ENCODE measurements around the gene MSL3B.

MSL3B gene

DNA sequence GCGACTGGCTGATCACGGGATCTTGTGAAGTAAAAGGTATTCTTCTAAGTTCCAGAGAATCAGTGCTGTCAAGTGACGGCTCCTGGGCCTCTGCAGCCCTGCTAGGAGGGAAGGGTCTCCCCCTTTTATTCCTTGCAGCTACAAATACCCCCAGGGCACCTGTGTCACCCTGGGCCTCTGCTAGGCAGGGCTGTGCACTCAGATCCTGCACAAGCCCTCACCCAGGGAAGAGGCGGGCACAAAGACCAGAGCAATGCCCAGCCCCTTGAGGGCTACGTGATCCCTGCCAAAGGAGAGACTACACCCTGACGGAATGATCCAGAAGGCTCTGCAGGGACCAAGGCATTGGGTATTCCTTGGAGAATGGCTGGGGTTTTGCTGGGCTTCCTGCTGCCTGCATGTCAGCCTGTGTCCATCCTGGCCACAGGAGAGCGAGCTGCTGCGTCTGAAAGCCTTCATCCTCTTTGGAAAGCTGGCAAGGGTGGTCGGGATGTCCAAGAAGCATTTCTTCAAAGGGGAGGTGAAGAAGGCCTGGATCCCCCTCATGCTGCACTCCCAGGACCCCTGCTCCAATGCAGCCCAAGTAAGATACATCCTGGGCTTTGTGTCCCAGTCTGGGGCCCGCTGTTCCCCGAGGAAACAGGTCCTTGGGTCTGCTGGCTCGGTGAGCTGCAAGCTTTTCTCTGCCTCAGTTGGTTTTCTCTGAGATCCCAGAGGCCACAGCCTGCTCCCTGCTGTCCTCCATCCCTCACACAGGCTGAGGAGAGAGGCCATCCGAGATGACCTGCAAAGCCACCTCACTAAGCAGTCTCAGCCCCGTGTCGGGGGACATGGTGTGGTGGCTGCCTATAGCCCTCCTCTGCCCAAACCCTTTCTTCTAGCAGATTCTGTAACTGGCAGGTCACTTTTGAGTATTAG lies 38.7 kb downstream of the MSL3B start:
- no peak for DNase-seq
- H3K27ac ChIP-seq (ENCODE audit: low read length), result no peak overlapping the region
- no peaks in the 10 kb centered on the region for H3K36me3 ChIP-seq (ENCODE audit: insufficient read depth, low read length)
- H3K79me2 ChIP-seq (ENCODE audit: low read length), result no peaks in the 10 kb centered on the region
- no peaks in the 10 kb centered on the region for H4K20me1 ChIP-seq (ENCODE audit: insufficient read depth, low read depth, low read length)
- H3K4me1 ChIP-seq (ENCODE audit: low read length), result peaks cover 74% of the 10 kb centered on the region
- no peaks in the 10 kb centered on the region for H3K9me2 ChIP-seq (replicated peaks; ENCODE audit: insufficient read depth, low read length)
- H3K4me3 ChIP-seq (ENCODE audit: low read length), result no peak overlapping the region
- H3K9ac ChIP-seq (ENCODE audit: low read length), result peak overlapping the region; percentile 3; the same call in 1 of the 2 replicates
- no peaks in the 10 kb centered on the region for H3K9me3 ChIP-seq (ENCODE audit: low read length)
- H3K27me3 ChIP-seq (ENCODE audit: low read length), result no peaks in the 10 kb centered on the region
- no peak overlapping the region for H2AFZ ChIP-seq (ENCODE audit: low read length)
- H3K4me2 ChIP-seq (ENCODE audit: low read depth, low read length, poor library complexity, severe bottlenecking), result no peak overlapping the region

DNA sequence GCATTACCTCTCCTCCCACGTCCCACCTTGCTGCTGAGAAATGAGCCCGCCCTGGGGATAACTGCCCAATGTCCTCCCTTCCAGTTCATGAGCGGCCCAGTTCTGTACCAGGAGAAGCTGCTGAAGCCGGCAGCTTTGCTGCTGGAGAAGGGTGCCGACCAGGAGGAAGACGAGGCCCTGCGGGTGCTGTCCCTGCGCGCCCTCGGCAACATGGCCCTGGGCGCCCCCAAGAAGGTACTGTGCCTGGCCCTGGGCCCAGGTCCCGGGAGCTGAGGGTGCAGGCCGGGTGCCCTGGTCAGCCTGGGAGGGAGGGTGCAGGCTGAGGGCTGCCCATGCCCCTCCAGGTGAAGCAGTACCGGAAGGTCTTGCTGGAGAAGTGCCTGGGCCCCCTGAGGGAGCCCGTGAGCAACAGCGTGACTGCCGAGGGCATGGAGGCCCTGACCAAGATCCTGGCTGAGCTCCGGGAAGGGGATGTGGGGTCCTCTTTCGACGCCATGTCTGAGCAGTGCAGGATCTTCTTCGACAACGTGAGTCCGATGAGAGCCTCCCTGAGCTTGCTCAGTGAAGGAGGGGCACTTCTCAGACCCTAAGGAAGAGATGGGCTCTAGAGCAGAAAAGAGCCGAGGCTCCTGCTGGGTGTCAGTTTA lies 39.5 kb downstream of the MSL3B start:
- Histone ChIP-seq H3K79me2 (ENCODE audit: low read length) (no peaks in the 10 kb centered on the region), H2AFZ (ENCODE audit: low read length) (no peak overlapping the region), H3K27me3 (ENCODE audit: low read length) (no peaks in the 10 kb centered on the region), H4K20me1 (ENCODE audit: insufficient read depth, low read depth, low read length) (no peaks in the 10 kb centered on the region), H3K4me1 (ENCODE audit: low read length) (peaks cover 78% of the 10 kb centered on the region), H3K9me2 (replicated peaks; ENCODE audit: insufficient read depth, low read length) (no peaks in the 10 kb centered on the region), H3K9ac (ENCODE audit: low read length) (no peak overlapping the region), H3K4me3 (ENCODE audit: low read length) (no peak overlapping the region), H3K9me3 (ENCODE audit: low read length) (no peaks in the 10 kb centered on the region), H3K4me2 (ENCODE audit: low read depth, low read length, poor library complexity, severe bottlenecking) (no peak overlapping the region), H3K36me3 (ENCODE audit: insufficient read depth, low read length) (no peaks in the 10 kb centered on the region), H3K27ac (ENCODE audit: low read length) (no peak overlapping the region)
- no peak for DNase-seq

DNA sequence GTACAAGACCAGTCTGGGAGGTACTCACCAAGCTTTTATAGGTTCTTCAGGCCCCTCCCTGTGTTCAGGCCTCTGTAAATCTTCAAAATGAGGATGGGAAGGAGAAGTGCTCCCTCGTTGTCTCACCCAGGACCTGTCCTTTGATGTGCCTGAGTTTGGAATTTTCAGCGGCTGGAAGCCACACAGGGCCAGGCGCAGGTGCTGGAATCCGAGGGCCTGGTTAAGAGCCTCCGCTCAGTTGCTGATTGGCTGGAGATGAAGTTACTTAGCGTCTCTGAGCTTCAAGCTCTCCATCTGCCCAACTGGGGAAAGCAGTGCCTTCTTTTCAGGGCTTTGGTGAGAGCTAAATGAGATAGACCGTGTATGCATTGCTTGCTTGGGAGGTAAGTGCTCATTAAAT lies 43.8 kb downstream of the MSL3B start:
- H3K36me3 ChIP-seq (ENCODE audit: insufficient read depth, low read length), result no peaks in the 10 kb centered on the region
- H3K27me3 ChIP-seq (ENCODE audit: low read length), result no peaks in the 10 kb centered on the region
- DNase-seq, result peak; percentile 71
- H2AFZ ChIP-seq (ENCODE audit: low read length), result no peak overlapping the region
- H3K9me3 ChIP-seq (ENCODE audit: low read length), result no peaks in the 10 kb centered on the region
- H3K79me2 ChIP-seq (ENCODE audit: low read length), result no peaks in the 10 kb centered on the region
- no peaks in the 10 kb centered on the region for H4K20me1 ChIP-seq (ENCODE audit: insufficient read depth, low read depth, low read length)
- H3K4me1 ChIP-seq (ENCODE audit: low read length), result peaks cover 68% of the 10 kb centered on the region
- peak overlapping the region; percentile 82 for H3K27ac ChIP-seq (ENCODE audit: low read length)
- no peaks in the 10 kb centered on the region for H3K9me2 ChIP-seq (replicated peaks; ENCODE audit: insufficient read depth, low read length)
- peak overlapping the region; percentile 25 for H3K4me3 ChIP-seq (ENCODE audit: low read length)
- peak overlapping the region; percentile 38 for H3K9ac ChIP-seq (ENCODE audit: low read length)
- peak overlapping the region; percentile 53 for H3K4me2 ChIP-seq (ENCODE audit: low read depth, low read length, poor library complexity, severe bottlenecking)

DNA sequence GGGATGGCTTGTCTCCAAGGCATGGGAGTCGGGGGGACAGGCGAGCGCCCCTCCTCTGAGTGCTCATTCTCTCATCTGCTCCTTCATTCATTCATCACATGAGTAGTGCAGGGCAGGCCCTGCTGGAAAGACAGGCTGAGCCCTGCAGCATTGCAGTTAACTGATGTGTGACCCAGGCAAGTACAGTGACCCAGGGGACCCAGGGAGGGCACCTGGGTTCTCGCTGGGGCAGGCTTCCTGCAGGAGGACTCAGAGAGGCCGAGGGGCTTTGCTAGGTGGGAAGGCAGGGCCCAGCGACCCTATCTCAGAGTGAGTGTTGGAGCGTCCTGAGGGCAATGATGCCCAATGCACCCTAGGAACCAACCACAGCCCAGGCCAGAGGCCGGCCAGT lies 44.5 kb downstream of the MSL3B start:
- no peaks in the 10 kb centered on the region for H3K79me2 ChIP-seq (ENCODE audit: low read length)
- H3K4me1 ChIP-seq (ENCODE audit: low read length), result peaks cover 62% of the 10 kb centered on the region
- H2AFZ ChIP-seq (ENCODE audit: low read length), result no peak overlapping the region
- H3K4me3 ChIP-seq (ENCODE audit: low read length), result peak overlapping the region; percentile 25
- H3K9me3 ChIP-seq (ENCODE audit: low read length), result no peaks in the 10 kb centered on the region
- DNase-seq, result peak; percentile 82
- peak overlapping the region; percentile 38 for H3K9ac ChIP-seq (ENCODE audit: low read length)
- no peaks in the 10 kb centered on the region for H3K9me2 ChIP-seq (replicated peaks; ENCODE audit: insufficient read depth, low read length)
- H4K20me1 ChIP-seq (ENCODE audit: insufficient read depth, low read depth, low read length), result no peaks in the 10 kb centered on the region
- H3K36me3 ChIP-seq (ENCODE audit: insufficient read depth, low read length), result no peaks in the 10 kb centered on the region
- H3K27me3 ChIP-seq (ENCODE audit: low read length), result no peaks in the 10 kb centered on the region
- H3K4me2 ChIP-seq (ENCODE audit: low read depth, low read length, poor library complexity, severe bottlenecking), result peak overlapping the region; percentile 53
- H3K27ac ChIP-seq (ENCODE audit: low read length), result peak overlapping the region; percentile 82

DNA sequence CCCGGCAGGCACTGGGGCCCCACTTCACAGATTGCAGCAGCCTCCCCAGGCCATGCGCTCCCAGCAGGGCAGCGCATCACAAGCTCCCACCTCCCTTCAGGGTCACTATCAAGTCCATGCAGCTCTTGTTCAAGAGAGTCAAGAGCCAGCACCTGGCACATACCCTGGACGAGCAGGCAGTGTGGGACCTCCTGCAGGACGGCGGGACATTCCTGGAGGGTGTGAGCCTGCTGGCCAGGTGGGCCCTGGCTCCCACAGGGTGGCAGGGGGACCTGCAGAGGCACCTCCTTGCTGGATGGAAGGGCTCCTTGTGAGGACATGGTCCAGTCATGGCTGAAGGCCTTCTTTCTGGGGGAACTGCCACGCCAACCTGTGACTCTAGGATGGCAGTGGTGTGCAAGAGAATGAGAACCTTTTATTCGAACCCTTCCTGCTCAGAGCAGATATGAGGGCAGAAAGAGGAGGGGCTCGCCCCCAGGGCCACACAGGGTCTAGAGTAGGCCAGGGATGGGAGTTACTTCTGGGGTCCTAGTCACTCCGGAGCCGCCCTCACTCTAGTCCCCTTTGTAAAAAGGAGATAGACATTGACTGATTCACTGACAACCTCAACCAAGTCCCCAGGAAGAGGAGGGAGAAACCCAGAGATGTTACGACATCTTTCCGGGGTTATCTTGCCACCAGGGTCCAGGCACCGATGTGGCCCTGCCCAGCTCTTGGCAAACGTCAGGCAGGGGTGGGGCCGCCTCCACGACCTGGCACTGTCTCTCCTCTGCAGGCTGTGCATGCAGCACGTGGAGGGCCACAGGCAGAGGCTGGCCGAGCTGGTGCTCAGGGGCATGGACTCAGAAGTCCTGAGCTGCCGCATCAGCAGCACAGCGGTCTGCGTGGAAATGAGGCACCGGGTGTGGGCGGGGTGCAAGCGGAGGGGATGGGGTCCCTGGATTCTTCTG lies 45.1 kb downstream of the MSL3B start:
- H4K20me1 ChIP-seq (ENCODE audit: insufficient read depth, low read depth, low read length), result no peaks in the 10 kb centered on the region
- H3K36me3 ChIP-seq (ENCODE audit: insufficient read depth, low read length), result no peaks in the 10 kb centered on the region
- no peak overlapping the region for H2AFZ ChIP-seq (ENCODE audit: low read length)
- no peaks in the 10 kb centered on the region for H3K9me3 ChIP-seq (ENCODE audit: low read length)
- peak overlapping the region; percentile 35 for H3K9ac ChIP-seq (ENCODE audit: low read length)
- H3K79me2 ChIP-seq (ENCODE audit: low read length), result no peaks in the 10 kb centered on the region
- no peak for DNase-seq
- peak overlapping the region; percentile 53 for H3K4me2 ChIP-seq (ENCODE audit: low read depth, low read length, poor library complexity, severe bottlenecking)
- H3K27me3 ChIP-seq (ENCODE audit: low read length), result no peaks in the 10 kb centered on the region
- peak overlapping the region; percentile 25; the same call in 1 of the 2 replicates for H3K4me3 ChIP-seq (ENCODE audit: low read length)
- no peaks in the 10 kb centered on the region for H3K9me2 ChIP-seq (replicated peaks; ENCODE audit: insufficient read depth, low read length)
- H3K27ac ChIP-seq (ENCODE audit: low read length), result peak overlapping the region; percentile 82
- peaks cover 58% of the 10 kb centered on the region for H3K4me1 ChIP-seq (ENCODE audit: low read length)

DNA sequence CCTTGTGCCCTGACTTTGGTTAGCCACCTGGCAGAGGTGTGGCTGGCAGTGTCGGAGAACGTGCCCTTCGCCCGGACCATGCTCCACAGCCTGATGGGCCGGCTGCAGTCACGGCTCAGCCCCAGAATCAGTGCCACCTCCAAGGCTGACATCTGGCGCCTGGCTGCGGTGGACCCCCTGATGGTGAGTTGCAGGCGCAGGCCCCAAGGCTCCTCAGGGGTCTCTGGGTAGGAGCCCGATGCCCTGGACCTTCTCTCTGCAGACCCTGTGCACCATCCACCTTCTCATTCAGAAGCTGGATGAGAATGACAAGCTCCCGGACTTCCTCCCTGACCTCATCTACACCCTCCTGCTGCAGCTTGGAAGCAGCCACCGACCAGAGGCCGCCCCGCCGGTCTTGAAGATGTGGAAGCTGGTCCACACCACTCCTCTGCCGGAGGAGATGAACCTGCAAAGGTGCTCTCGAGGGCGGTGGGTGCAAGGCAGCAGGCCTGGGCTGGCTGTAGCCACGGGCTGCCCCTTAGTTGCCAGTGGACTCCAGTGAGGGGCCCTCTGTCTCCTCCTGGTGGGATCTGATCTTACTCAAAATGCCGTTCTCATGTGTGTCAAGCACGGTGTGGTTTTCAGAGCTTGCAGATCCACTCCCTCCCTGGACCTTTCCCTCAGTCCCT lies 46.0 kb downstream of the MSL3B start:
- Histone ChIP-seq H3K27me3 (ENCODE audit: low read length) (no peaks in the 10 kb centered on the region), H3K9ac (ENCODE audit: low read length) (0 out of 2 replicates have a peak overlapping the region, but pooled peaks have one; percentile 35), H3K4me2 (ENCODE audit: low read depth, low read length, poor library complexity, severe bottlenecking) (no peak overlapping the region), H3K4me3 (ENCODE audit: low read length) (no peak overlapping the region), H3K36me3 (ENCODE audit: insufficient read depth, low read length) (no peaks in the 10 kb centered on the region), H2AFZ (ENCODE audit: low read length) (no peak overlapping the region), H3K27ac (ENCODE audit: low read length) (no peak overlapping the region), H3K9me2 (replicated peaks; ENCODE audit: insufficient read depth, low read length) (no peaks in the 10 kb centered on the region), H3K9me3 (ENCODE audit: low read length) (no peaks in the 10 kb centered on the region), H4K20me1 (ENCODE audit: insufficient read depth, low read depth, low read length) (no peaks in the 10 kb centered on the region), H3K4me1 (ENCODE audit: low read length) (peaks cover 63% of the 10 kb centered on the region), H3K79me2 (ENCODE audit: low read length) (no peaks in the 10 kb centered on the region)
- no peak for DNase-seq

DNA sequence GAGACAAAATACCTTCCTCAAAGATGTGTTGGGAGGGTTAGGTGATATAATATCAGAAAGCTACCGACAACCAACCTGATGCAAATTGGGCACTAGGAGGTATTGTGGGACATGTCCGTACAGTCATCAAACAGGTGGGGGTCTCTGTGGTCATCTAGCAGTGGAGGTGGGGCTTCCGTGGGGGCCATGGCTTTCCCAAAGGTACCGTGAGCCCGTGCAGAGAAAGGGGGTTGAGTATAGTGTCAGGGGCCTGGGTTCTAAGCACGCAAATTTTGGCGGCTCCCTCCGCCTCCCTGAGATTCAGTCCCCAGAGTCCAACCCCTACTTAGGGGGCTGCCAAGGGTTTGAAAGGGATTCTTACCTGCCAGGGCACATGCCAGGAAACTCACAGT lies 46.5 kb downstream of the MSL3B start:
- Histone ChIP-seq H3K9me2 (replicated peaks; ENCODE audit: insufficient read depth, low read length) (no peaks in the 10 kb centered on the region), H3K9ac (ENCODE audit: low read length) (no peak overlapping the region), H3K27me3 (ENCODE audit: low read length) (no peaks in the 10 kb centered on the region), H3K4me1 (ENCODE audit: low read length) (peaks cover 61% of the 10 kb centered on the region), H2AFZ (ENCODE audit: low read length) (no peak overlapping the region), H3K36me3 (ENCODE audit: insufficient read depth, low read length) (no peaks in the 10 kb centered on the region), H3K79me2 (ENCODE audit: low read length) (no peaks in the 10 kb centered on the region), H3K4me3 (ENCODE audit: low read length) (no peak overlapping the region), H4K20me1 (ENCODE audit: insufficient read depth, low read depth, low read length) (no peaks in the 10 kb centered on the region), H3K27ac (ENCODE audit: low read length) (no peak overlapping the region), H3K4me2 (ENCODE audit: low read depth, low read length, poor library complexity, severe bottlenecking) (no peak overlapping the region), H3K9me3 (ENCODE audit: low read length) (no peaks in the 10 kb centered on the region)
- no peak for DNase-seq
